ENCODE measurements around the gene MOB1A. TPM values are rescaled to one million over a fixed set of nuclear protein-coding genes. Genes with fewer than 3 reads are reported as not detected.

MOB1A gene
- total and polyA plus RNA-seq, 2 of the 8 experiments (the other 6 are each of a cell fraction or from before 2014, with no cell fraction given): 21.6 to 91.7 TPM

- no peak for TF ChIP-seq CHD7 (IDR thresholded peaks at IDR 0.05; ENCODE audit: insufficient replicate concordance, low read length)
- TF ChIP-seq JUND (IDR thresholded peaks at IDR 0.05; ENCODE audit: low read length): no peak
- no peak for TF ChIP-seq SAP30 (IDR thresholded peaks at IDR 0.05; ENCODE audit: insufficient read depth, insufficient replicate concordance, low read length)
- no peak for TF ChIP-seq EGR1 (IDR thresholded peaks at IDR 0.05; ENCODE audit: borderline replicate concordance, low read depth, low read length)
- no peak for TF ChIP-seq TAF1 (IDR thresholded peaks at IDR 0.05; ENCODE audit: low read depth, low read length)
- TF ChIP-seq SUZ12 (IDR thresholded peaks at IDR 0.05; ENCODE audit: low read length): no peak
- TF ChIP-seq RFX5 (IDR thresholded peaks at IDR 0.05; ENCODE audit: borderline replicate concordance, low read depth, low read length): no peak
- TF ChIP-seq RAD21 (IDR thresholded peaks at IDR 0.05 in 1 of 2, conservative IDR thresholded peaks at IDR 0.05 in 1 of 2; ENCODE audit: low read depth in 2 of 2, low read length in 2 of 2): no peak
- no peak for TF ChIP-seq MAFK (IDR thresholded peaks at IDR 0.05; ENCODE audit: low read depth, low read length)
- TF ChIP-seq BACH1 (IDR thresholded peaks at IDR 0.05; ENCODE audit: low read length): no peak
These were observed 67.3 kb downstream of the MOB1A start (continued) for GRCh38 chr2:74111380-74111779.

Data from H1 (cell line).